Epithelial cell of proximal tubule (primary cell): ENCODE data around the gene UBR1. TPM values are rescaled to one million over a fixed set of nuclear protein-coding genes. Genes with fewer than 3 reads are reported as not detected.
"Not testable (repeated sequence)": the region's sequence is repeated elsewhere in the genome, so short reads cannot be mapped to it uniquely, and the experiment has no call there.

ENCODE experiments used
- DNase-seq: peaks from one replicate; pipeline ENCODE4 v3.0.0-alpha.2; 2011; ENCODE audit warnings: low read depth
- H3K4me3 ChIP-seq: 2 replicates; pipeline ENCODE4 v1.5.1; 2011; ENCODE audit warnings: low read depth, mild to moderate bottlenecking, low read length
- total RNA-seq: library from RNA; depleted of rRNA; stranded (reverse); fragments of >200 nt; gene quantifications from 2 replicates; pipeline ENCODE4 v1.2.3, GENCODE V29; 2015
- TF ChIP-seq, protein P1 (sequence below): conservative IDR thresholded peaks from 2 replicates; pipeline ENCODE4 v1.5.1; 2012; ENCODE audit warnings: low read depth, mild to moderate bottlenecking, low read length

UBR1 gene
- total RNA-seq, 1 donor from 2014 or later, result 10.8 TPM

DNA sequence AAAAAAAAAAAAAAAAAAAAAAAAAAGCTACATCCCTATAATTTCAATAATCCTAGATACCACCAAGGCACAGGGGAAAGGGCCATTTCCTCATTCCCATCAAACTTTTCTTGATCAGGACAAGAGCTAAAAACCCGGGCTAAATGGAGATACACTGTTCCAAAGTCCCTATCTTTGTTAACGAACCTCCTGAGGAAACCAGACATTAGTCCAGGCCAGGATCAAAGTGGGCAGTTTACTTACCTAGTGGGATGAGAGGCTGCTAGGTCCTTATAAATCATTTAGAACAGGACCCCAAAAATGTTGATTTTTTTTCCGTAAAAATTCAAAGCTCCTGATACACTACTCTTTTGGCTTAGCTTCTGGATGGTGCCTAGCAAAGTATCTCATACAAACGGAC is 35.6 kb downstream of the UBR1 start:
- no peak overlapping the region for H3K4me3 ChIP-seq
- no peak for DNase-seq
- TF ChIP-seq, protein P1, sequence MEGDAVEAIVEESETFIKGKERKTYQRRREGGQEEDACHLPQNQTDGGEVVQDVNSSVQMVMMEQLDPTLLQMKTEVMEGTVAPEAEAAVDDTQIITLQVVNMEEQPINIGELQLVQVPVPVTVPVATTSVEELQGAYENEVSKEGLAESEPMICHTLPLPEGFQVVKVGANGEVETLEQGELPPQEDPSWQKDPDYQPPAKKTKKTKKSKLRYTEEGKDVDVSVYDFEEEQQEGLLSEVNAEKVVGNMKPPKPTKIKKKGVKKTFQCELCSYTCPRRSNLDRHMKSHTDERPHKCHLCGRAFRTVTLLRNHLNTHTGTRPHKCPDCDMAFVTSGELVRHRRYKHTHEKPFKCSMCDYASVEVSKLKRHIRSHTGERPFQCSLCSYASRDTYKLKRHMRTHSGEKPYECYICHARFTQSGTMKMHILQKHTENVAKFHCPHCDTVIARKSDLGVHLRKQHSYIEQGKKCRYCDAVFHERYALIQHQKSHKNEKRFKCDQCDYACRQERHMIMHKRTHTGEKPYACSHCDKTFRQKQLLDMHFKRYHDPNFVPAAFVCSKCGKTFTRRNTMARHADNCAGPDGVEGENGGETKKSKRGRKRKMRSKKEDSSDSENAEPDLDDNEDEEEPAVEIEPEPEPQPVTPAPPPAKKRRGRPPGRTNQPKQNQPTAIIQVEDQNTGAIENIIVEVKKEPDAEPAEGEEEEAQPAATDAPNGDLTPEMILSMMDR, result no peak

DNA sequence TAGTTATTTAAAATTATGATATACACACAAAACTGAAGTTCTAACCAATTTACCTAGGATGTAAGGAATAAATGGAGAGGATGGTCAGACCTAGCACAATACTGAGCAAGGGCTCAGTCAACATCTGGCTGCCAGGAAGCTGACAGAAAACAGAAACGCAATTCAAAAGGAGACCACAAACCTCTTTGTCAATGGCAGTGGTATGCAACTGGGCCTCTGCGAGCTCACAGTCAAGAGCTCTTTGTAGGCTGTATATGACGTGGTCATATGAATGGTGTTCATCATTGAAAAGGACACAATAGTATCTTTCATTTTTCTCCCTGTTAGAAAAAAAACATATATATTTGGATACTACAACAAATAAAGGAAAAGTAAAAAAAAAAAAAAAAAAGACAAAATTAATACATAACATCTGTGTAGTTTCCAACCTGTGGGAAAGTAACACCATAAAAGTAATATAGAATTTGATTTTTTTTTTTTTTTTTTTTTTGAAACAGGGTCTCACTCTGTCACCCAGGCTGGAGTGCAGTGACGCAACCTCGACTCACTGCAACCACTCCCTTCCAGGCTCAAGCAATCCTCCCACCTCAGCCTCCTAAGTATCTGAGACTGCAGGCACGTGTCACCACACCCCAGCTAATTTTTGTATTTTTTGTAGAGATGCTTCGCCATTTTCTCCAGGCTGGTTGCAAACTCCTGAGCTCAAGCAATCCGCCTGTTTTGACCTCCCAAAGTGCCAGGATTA is 37.9 kb downstream of the UBR1 start:
- TF ChIP-seq, protein P1, result no peak
- no peak overlapping the region for H3K4me3 ChIP-seq
- no peak for DNase-seq

DNA sequence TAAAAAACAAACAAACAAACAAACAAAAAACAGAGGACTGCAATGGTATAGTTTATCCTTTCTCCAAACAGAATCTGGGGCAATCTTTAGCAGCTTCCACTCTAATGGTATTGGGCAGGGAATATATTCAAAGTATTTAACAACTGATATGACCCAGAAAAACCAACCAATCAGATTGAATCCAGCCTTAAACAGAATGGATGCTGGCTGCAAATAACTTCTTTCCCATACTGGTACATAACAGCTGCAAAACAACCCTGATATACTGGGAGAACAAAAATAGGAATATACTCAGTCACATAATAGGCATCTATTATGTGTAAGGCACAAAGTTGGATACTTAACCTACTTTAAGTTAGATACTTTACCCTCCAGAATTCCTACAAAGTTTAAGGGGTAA is 49.1 kb downstream of the UBR1 start:
- H3K4me3 ChIP-seq, result no peak overlapping the region
- TF ChIP-seq, protein P1, result no peak
- DNase-seq, result no peak

DNA sequence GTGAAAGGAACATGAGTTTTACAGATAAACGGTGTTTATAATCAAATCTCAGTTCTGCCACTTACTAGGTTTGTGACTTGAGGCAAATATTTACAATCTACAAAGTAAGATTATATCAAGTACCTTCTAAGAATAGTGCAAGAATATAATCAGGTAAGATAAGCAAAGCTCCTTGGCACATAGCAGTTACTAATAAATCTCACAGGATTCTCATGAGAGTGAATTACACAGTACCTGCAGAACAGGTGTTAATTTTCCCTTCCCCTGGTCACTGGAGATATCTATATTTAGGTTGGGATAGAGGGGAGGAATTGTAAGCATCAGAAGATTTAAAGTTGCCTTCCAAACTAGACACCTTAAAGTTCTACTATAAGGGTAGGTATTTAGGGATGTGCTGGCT is 53.0 kb downstream of the UBR1 start:
- H3K4me3 ChIP-seq, result no peak overlapping the region
- no peak for DNase-seq
- TF ChIP-seq, protein P1, result no peak

DNA sequence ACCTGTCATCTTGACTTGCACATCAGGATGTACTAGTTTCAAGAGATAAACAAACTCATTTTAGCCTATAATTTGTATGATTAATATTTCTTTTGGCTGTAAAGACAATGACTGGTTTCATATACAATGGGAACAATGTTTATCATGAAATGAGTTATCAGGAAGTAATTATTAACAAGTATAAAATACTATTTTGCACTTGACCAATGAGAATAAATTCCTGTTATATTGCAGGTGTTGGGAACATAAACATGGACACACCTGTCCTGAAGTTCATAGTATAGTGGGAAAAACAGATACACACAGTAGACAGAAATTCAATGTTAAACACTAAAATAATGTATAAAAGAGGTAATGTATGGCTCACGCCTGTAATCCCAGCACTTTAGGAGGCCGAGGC is 56.9 kb downstream of the UBR1 start:
- TF ChIP-seq, protein P1, result no peak
- no peak overlapping the region for H3K4me3 ChIP-seq
- no peak for DNase-seq

DNA sequence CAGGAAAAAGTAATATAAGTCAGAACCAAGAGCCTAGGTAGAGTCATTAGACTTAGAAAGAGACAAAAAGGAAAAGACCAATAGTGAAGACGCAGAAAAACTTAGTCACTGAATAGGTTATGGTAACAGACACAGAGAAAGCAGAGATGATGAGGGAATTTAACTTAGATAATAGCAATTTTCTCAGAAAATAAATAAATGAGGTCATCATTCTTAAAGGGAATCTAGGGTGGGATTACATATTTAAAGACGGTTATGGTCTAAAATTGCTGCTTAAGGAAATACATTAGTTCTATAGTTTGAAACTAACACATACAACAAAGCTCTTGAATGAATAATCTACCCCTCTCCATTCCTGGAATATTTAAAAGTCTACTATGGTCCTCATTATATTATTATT is 59.4 kb downstream of the UBR1 start:
- TF ChIP-seq, protein P1, result no peak
- DNase-seq, result no peak
- H3K4me3 ChIP-seq, result no peak overlapping the region

DNA sequence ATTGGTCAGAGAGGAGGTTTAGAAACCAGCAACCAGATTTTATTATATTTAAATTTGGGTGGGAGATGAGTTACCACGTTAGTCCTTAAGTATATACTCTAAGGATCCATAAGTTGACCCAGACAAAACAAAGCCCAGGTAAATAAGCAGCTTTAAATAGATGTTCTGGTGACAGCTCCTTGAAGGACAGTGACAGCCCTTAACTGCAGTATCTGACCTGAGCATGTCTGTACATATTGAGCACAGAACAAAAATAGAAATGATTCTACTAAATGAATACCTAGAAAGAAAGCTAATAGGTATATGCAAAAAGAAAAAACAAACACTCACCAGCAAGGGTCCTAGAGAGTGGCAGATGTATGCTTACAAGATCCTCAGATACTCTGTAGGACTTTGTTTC is 63.0 kb downstream of the UBR1 start:
- TF ChIP-seq, protein P1, result no peak

DNA sequence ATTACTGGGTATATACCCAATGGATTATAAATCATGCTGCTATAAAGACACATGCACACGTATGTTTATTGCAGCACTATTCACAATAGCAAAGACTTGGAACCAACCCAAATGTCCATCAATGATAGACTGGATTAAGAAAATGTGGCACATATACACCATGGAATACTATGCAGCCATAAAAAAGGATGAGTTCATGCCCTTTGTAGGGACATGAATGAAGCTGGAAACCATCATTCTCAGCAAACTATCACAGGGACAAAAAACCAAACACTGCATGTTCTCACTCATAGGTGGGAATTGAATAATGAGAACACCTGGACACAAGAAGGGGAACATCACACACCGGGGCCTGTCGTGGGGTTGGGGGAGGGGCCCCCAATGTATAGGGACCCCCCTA is 64.8 kb downstream of the UBR1 start:
- DNase-seq, H3K4me3 ChIP-seq: not testable (repeated sequence)

More for the DNA sequence above, 63.0 kb downstream of the UBR1 start:
- H3K4me3 ChIP-seq, result no peak overlapping the region
- DNase-seq, result no peak

DNA sequence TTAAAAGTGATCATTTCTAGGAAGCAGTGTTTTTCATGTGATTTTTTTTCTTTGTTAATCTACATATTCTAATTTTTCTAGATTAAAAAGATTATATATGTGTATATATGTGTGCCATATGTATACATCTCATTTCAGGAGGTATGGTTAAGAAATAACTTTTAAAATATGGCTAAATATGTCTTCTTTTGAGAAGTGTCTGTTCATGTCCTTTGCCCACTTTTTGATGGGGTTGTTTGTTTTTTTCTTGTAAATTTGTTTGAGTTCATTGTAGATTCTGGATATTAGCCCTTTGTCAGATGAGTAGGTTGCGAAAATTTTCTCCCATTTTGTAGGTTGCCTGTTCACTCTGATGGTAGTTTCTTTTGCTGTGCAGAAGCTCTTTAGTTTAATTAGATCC is 70.6 kb downstream of the UBR1 start:
- DNase-seq, H3K4me3 ChIP-seq: not testable (repeated sequence)
